H1 (cell line): ENCODE measurements around the gene NOL12.

Experiments used
- BRCA1 ChIP-seq: IDR thresholded peaks from 2 replicates; pipeline ENCODE4 v1.6.1; 2012; ENCODE audit warnings: low read depth, low read length, improper control_type of control experiment
- CTCF ChIP-seq, 3 experiments: IDR thresholded peaks; 1 replicate in 2 of 3; 2 replicates in 1 of 3; pipeline versions ENCODE4 v1.5.1 to v1.6.1; 2011; ENCODE audit warnings: low read length in 3 of 3, mild to moderate bottlenecking in 3 of 3, inconsistent platforms in 2 of 3, low read depth in 1 of 3, moderate library complexity in 1 of 3; ENCODE audit not compliant: insufficient read depth in 1 of 3; ENCODE audit errors: control extremely low read depth in 1 of 3
- PHF8 ChIP-seq: fragments of 200-600 bp; sonication (generic); conservative IDR thresholded peaks from 2 replicates; pipeline ENCODE4 v1.7.1; 2012; ENCODE audit warnings: low read depth, mild to moderate bottlenecking, inconsistent platforms, low read length, moderate library complexity
- POLR2A ChIP-seq, 2 experiments: IDR thresholded peaks; 1 replicate in 1 of 2; 2 replicates in 1 of 2; pipeline ENCODE4 v1.6.1; 2011; ENCODE audit warnings: low read depth in 2 of 2, low read length in 2 of 2, mild to moderate bottlenecking in 2 of 2; ENCODE audit errors: control extremely low read depth in 1 of 2
- POLR2AphosphoS5 ChIP-seq: IDR thresholded peaks from 2 replicates; pipeline ENCODE4 v1.6.1; 2011; ENCODE audit warnings: low read depth, low read length
- RFX5 ChIP-seq: IDR thresholded peaks from 2 replicates; pipeline ENCODE4 v1.6.1; 2011; ENCODE audit warnings: low read depth, low read length, improper control_type of control experiment, borderline replicate concordance
- SP1 ChIP-seq: IDR thresholded peaks from 2 replicates; pipeline ENCODE4 v1.6.1; 2011; ENCODE audit warnings: low read depth, low read length

GRCh38 chr22:37725551-37726240 lies 39.6 kb downstream of the NOL12 start:
- TF ChIP-seq POLR2AphosphoS5 (no peak), CTCF (IDR thresholded peaks at IDR 0.05; ENCODE audit: control extremely low read depth in 1 of 3, insufficient read depth in 1 of 3, low read depth in 1 of 3, low read length in 3 of 3) (no peak), SP1 (no peak), RFX5 (no peak), PHF8 (no peak), BRCA1 (no peak), POLR2A (IDR thresholded peaks at IDR 0.05; ENCODE audit: control extremely low read depth in 1 of 2, low read depth in 2 of 2, low read length in 2 of 2) (no peak)
